Measurements from ENCODE around the gene FEN1. TPM values are rescaled to one million over a fixed set of nuclear protein-coding genes. Genes with fewer than 3 reads are reported as not detected.

Gene FEN1
- total and polyA plus RNA-seq, 2 of the 13 experiments (the other 11 are each of a cell fraction or from before 2014, with no cell fraction given), result 12.4 to 102 TPM

DNA sequence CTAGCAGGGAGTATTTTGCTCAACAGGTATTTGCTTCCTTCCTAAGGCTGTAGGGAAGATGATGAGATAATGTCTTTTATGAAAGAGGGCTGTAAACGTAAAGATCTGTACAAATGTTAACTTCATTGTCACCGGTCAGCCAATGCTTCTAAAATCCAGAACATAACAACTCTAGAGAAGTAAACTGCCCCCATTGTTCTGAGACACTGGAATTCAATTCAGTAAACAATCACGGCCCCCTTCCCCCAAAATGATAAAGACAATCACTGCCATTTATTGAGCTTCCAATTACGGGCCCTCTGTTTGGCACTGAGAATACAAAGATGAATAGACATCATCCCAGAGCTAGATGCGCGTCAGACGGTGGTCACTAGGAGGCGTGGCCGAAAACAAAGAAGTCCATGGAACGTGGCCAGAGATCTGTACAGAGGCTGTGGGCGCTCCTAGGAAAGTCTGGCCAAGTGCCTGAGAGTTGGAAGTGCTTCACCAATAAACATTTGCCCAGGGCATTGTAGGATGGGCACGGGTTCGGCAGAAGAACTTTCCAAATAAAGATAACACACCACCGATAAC, 888 bp upstream of the FEN1 start (continued):
- TF ChIP-seq, protein P1, sequence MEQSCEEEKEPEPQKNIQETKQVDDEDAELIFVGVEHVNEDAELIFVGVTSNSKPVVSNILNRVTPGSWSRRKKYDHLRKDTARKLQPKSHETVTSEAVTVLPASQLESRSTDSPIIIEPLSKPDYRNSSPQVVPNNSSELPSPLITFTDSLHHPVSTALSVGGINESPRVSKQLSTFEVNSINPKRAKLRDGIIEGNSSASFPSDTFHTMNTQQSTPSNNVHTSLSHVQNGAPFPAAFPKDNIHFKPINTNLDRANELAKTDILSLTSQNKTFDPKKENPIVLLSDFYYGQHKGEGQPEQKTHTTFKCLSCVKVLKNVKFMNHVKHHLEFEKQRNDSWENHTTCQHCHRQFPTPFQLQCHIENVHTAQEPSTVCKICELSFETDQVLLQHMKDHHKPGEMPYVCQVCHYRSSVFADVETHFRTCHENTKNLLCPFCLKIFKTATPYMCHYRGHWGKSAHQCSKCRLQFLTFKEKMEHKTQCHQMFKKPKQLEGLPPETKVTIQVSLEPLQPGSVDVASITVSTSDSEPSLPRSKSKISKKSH (CRISPR knock-in tag; IDR thresholded peaks at IDR 0.05; ENCODE audit: borderline replicate concordance), result no peak
- no peak for TF ChIP-seq SPEN (CRISPR knock-in tag; IDR thresholded peaks at IDR 0.05; ENCODE audit: low read depth)
- no peak for TF ChIP-seq ZC3H4 (CRISPR knock-in tag; IDR thresholded peaks at IDR 0.05; ENCODE audit: borderline replicate concordance)
- TF ChIP-seq PCBP1 (IDR thresholded peaks at IDR 0.05; ENCODE audit: borderline replicate concordance, low read depth, low read length), result no peak
- TF ChIP-seq FOXM1 (CRISPR knock-in tag; IDR thresholded peaks at IDR 0.05), result no peak
- TF ChIP-seq, protein P2, sequence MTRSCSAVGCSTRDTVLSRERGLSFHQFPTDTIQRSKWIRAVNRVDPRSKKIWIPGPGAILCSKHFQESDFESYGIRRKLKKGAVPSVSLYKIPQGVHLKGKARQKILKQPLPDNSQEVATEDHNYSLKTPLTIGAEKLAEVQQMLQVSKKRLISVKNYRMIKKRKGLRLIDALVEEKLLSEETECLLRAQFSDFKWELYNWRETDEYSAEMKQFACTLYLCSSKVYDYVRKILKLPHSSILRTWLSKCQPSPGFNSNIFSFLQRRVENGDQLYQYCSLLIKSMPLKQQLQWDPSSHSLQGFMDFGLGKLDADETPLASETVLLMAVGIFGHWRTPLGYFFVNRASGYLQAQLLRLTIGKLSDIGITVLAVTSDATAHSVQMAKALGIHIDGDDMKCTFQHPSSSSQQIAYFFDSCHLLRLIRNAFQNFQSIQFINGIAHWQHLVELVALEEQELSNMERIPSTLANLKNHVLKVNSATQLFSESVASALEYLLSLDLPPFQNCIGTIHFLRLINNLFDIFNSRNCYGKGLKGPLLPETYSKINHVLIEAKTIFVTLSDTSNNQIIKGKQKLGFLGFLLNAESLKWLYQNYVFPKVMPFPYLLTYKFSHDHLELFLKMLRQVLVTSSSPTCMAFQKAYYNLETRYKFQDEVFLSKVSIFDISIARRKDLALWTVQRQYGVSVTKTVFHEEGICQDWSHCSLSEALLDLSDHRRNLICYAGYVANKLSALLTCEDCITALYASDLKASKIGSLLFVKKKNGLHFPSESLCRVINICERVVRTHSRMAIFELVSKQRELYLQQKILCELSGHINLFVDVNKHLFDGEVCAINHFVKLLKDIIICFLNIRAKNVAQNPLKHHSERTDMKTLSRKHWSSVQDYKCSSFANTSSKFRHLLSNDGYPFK (CRISPR knock-in tag; IDR thresholded peaks at IDR 0.05; ENCODE audit: borderline replicate concordance), result no peak
- TF ChIP-seq ARNT2 (CRISPR knock-in tag; IDR thresholded peaks at IDR 0.05; ENCODE audit: low read depth), result no peak
- TF ChIP-seq, protein P3, sequence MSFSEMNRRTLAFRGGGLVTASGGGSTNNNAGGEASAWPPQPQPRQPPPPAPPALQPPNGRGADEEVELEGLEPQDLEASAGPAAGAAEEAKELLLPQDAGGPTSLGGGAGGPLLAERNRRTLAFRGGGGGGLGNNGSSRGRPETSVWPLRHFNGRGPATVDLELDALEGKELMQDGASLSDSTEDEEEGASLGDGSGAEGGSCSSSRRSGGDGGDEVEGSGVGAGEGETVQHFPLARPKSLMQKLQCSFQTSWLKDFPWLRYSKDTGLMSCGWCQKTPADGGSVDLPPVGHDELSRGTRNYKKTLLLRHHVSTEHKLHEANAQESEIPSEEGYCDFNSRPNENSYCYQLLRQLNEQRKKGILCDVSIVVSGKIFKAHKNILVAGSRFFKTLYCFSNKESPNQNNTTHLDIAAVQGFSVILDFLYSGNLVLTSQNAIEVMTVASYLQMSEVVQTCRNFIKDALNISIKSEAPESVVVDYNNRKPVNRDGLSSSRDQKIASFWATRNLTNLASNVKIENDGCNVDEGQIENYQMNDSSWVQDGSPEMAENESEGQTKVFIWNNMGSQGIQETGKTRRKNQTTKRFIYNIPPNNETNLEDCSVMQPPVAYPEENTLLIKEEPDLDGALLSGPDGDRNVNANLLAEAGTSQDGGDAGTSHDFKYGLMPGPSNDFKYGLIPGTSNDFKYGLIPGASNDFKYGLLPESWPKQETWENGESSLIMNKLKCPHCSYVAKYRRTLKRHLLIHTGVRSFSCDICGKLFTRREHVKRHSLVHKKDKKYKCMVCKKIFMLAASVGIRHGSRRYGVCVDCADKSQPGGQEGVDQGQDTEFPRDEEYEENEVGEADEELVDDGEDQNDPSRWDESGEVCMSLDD (CRISPR knock-in tag; IDR thresholded peaks at IDR 0.05; ENCODE audit: borderline replicate concordance), result no peak
- TF ChIP-seq, protein P4, sequence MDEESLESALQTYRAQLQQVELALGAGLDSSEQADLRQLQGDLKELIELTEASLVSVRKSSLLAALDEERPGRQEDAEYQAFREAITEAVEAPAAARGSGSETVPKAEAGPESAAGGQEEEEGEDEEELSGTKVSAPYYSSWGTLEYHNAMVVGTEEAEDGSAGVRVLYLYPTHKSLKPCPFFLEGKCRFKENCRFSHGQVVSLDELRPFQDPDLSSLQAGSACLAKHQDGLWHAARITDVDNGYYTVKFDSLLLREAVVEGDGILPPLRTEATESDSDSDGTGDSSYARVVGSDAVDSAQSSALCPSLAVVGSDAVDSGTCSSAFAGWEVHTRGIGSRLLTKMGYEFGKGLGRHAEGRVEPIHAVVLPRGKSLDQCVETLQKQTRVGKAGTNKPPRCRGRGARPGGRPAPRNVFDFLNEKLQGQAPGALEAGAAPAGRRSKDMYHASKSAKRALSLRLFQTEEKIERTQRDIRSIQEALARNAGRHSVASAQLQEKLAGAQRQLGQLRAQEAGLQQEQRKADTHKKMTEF (CRISPR knock-in tag; IDR thresholded peaks at IDR 0.05), result no peak
- peak; percentile 1; the same call in 1 of the 2 replicates for TF ChIP-seq GATAD2A (CRISPR knock-in tag; IDR thresholded peaks at IDR 0.05)
- no peak for TF ChIP-seq ZNF550 (CRISPR knock-in tag; IDR thresholded peaks at IDR 0.05; ENCODE audit: borderline replicate concordance)
- TF ChIP-seq, protein P5, sequence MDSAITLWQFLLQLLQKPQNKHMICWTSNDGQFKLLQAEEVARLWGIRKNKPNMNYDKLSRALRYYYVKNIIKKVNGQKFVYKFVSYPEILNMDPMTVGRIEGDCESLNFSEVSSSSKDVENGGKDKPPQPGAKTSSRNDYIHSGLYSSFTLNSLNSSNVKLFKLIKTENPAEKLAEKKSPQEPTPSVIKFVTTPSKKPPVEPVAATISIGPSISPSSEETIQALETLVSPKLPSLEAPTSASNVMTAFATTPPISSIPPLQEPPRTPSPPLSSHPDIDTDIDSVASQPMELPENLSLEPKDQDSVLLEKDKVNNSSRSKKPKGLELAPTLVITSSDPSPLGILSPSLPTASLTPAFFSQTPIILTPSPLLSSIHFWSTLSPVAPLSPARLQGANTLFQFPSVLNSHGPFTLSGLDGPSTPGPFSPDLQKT (CRISPR knock-in tag; IDR thresholded peaks at IDR 0.05; ENCODE audit: borderline replicate concordance), result no peak
- TF ChIP-seq ZFP62 (CRISPR knock-in tag; IDR thresholded peaks at IDR 0.05), result no peak
- TF ChIP-seq, protein P6, sequence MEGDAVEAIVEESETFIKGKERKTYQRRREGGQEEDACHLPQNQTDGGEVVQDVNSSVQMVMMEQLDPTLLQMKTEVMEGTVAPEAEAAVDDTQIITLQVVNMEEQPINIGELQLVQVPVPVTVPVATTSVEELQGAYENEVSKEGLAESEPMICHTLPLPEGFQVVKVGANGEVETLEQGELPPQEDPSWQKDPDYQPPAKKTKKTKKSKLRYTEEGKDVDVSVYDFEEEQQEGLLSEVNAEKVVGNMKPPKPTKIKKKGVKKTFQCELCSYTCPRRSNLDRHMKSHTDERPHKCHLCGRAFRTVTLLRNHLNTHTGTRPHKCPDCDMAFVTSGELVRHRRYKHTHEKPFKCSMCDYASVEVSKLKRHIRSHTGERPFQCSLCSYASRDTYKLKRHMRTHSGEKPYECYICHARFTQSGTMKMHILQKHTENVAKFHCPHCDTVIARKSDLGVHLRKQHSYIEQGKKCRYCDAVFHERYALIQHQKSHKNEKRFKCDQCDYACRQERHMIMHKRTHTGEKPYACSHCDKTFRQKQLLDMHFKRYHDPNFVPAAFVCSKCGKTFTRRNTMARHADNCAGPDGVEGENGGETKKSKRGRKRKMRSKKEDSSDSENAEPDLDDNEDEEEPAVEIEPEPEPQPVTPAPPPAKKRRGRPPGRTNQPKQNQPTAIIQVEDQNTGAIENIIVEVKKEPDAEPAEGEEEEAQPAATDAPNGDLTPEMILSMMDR (CRISPR knock-in tag; IDR thresholded peaks at IDR 0.05), result peak; percentile 34; the same call in 1 of the 2 replicates
- no peak for TF ChIP-seq SMARCE1 (IDR thresholded peaks at IDR 0.05; ENCODE audit: borderline replicate concordance)
- TF ChIP-seq ZNF225 (CRISPR knock-in tag; IDR thresholded peaks at IDR 0.05), result no peak
